Measurements from ENCODE around the gene GAA.

The GAA gene

DNA sequence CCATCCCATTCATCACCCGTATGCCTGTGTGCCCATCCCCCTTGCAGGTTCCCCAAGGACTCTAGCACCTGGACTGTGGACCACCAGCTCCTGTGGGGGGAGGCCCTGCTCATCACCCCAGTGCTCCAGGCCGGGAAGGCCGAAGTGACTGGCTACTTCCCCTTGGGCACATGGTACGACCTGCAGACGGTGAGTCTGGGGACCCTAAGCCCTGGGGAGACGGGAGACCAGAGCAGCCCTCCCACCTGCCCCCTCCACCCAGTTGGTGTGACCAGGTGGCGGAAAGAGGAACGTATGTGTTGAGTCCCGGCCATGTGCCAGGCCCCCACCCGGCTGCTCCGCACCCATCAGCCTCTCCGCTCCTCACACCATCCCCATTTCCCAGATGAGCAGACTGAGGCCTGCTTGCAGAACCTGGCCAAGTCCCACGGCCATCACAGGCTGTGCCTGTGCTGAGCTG, 15.6 kb downstream of the GAA start:
- DNase-seq (ENCODE audit: low read depth in 2 of 2): no peak

- no peak for DNase-seq (ENCODE audit: low read depth in 2 of 2)
Observed at GRCh38 chr17:80117491-80118401, 16.4 kb downstream of the GAA start.

GRCh38 chr17:80118601-80119270, 17.4 kb downstream of the GAA start:
- DNase-seq (ENCODE audit: low read depth in 2 of 2): no peak

DNA sequence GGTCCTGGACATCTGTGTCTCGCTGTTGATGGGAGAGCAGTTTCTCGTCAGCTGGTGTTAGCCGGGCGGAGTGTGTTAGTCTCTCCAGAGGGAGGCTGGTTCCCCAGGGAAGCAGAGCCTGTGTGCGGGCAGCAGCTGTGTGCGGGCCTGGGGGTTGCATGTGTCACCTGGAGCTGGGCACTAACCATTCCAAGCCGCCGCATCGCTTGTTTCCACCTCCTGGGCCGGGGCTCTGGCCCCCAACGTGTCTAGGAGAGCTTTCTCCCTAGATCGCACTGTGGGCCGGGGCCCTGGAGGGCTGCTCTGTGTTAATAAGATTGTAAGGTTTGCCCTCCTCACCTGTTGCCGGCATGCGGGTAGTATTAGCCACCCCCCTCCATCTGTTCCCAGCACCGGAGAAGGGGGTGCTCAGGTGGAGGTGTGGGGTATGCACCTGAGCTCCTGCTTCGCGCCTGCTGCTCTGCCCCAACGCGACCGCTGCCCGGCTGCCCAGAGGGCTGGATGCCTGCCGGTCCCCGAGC, 17.9 kb downstream of the GAA start:
- DNase-seq (ENCODE audit: low read depth in 2 of 2): no peak

DNA sequence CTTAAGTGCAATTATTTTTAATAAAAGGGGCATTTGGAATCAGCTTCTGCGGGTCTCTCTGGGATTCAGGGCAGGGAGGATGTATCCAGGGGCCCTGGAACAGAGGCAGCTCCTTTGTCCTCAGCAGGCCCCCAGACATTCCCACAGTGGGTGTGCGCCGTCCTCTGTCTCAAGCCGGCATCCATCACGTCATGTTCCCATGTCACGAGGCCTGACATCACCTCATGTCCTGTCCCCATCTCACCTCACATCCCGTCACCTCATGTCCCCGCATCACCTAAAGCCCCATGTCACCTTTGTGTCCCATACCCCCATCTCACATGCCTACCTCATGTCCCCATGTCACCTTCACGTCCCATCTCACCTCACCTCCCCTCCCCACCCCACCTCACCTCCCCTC, 18.5 kb downstream of the GAA start:
- DNase-seq (ENCODE audit: low read depth in 2 of 2): no peak

GRCh38 chr17:80122026-80122575, 20.7 kb downstream of the GAA start:
- DNase-seq (ENCODE audit: low read depth in 2 of 2): no peak

- no peak for DNase-seq (ENCODE audit: low read depth in 2 of 2)
Observed at GRCh38 chr17:80122926-80123505, 21.6 kb downstream of the GAA start.

GRCh38 chr17:80123791-80124190, 22.4 kb downstream of the GAA start:
- no peak for DNase-seq (ENCODE audit: low read depth in 2 of 2)

- no peak for DNase-seq (ENCODE audit: low read depth in 2 of 2)
Observed at GRCh38 chr17:80124351-80124981, 23.1 kb downstream of the GAA start.

- no peak for DNase-seq (ENCODE audit: low read depth in 2 of 2)
Observed at GRCh38 chr17:80125656-80126448, 24.5 kb downstream of the GAA start.

- no peak for DNase-seq (ENCODE audit: low read depth in 2 of 2)
Observed at GRCh38 chr17:80126449-80126715, 25.0 kb downstream of the GAA start.

- no peak for DNase-seq (ENCODE audit: low read depth in 2 of 2)
Observed at GRCh38 chr17:80129006-80129565, 27.7 kb downstream of the GAA start.

DNA sequence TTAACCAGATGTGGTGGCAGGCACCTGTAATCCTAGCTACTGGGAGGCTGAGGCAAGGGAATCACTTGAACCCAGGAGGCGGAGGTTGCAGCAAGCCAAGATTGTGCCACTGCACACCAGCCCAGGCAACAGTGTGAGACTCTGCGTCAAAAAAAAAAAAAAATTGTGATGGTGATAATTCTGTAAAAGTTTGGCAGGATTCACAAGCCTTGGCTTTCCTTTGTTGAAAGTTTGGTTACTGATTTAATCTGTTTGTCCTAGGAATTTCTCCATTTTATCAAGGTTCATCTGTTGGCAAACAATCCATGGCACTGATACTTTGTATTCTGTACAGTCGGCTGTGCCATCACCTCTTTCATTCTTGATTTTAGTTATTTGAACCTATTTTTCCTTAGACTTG, 29.6 kb downstream of the GAA start:
- no peak for DNase-seq (ENCODE audit: low read depth in 2 of 2)

- DNase-seq (ENCODE audit: low read depth in 2 of 2): no peak
Observed at GRCh38 chr17:80132906-80133625, 31.7 kb downstream of the GAA start.

GRCh38 chr17:80133626-80133970, 32.2 kb downstream of the GAA start:
- no peak for DNase-seq (ENCODE audit: low read depth in 2 of 2)

DNA sequence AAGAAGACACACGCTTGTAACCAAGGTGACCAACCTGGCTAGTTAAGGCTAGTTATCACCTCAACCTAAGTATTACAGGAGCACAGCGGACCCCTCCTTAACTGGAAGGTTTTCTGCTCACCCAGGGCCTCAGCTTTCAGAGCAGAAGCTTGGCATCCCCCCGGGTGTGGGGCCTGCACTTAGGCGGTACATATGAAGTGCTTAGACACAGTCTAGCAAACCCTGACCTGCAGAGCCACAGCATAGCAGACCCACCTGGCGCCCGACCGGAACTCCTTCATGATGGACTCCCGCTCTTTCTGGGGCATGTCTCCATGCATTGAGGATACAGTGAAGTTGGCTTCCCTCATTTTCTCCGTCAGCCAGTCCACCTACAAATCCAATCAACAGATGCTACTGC, 35.8 kb downstream of the GAA start:
- no peak for DNase-seq (ENCODE audit: low read depth in 2 of 2)

DNA sequence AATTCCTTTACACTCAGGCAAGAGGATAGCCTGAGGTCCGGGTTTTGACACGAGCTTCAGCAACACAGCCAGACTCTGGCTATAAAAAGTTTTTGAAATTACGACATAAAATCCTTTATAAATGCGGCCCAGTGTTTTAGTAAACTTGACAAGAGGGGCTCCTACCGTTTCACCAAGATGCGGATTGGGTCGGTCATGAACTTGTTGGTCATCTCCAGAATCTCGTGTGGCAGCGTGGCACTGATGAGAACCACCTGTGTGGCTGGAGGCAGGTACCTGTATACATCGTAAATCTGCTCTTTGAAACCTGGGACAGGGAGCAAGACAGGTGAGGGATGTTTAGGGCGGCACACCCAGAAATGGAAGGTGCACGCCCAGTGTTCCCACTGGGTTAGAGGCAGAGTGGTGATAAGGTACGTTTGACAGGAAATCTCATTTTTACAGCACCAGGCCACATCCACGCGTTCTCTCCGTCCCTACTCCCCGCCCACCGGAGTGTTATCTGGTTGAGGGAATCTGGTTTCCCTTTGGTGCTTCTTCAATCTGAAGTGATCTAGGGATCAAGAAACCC, 37.6 kb downstream of the GAA start:
- no peak for DNase-seq (ENCODE audit: low read depth in 2 of 2)

GRCh38 chr17:80141463-80142165, 40.2 kb downstream of the GAA start:
- DNase-seq (ENCODE audit: low read depth in 2 of 2): no peak

- DNase-seq (ENCODE audit: low read depth in 2 of 2): no peak
Observed at GRCh38 chr17:80142929-80143328, 41.5 kb downstream of the GAA start.
